Posterior vena cava (tissue), 2 donors: Measurements from ENCODE around the gene ENTR1. TPM values are rescaled to one million over a fixed set of nuclear protein-coding genes. Genes with fewer than 3 reads are reported as not detected.

Experiments used
- DNase-seq: peaks from one replicate; pipeline ENCODE4 v3.0.0-alpha.2; 2020; ENCODE audit warnings: low spot score
- intact Hi-C, 2 donors: fragments of 100-400 bp; cut with DNase I; formaldehyde crosslinking; loops; one replicate each; pipeline versions ENCODE4 v1.14.1 to v1.14.2; 2022 to 2023
- total RNA-seq, 2 donors: library from RNA; stranded (reverse); fragmentation: NEBNext Ultra II Directional; extraction: Animal tissue kit (Norgen Biotek cat#: 25700); gene quantifications; one replicate each; pipeline ENCODE4 v1.2.1, GENCODE V29; 2021
- donor health status: DM: yes; HTN: yes; CAD: no.
- donor health status: DM: yes; HTN: yes; CAD: no.

Gene ENTR1
- total RNA-seq, 2 donors from 2014 or later = 28.7 to 29.3 TPM

DNA sequence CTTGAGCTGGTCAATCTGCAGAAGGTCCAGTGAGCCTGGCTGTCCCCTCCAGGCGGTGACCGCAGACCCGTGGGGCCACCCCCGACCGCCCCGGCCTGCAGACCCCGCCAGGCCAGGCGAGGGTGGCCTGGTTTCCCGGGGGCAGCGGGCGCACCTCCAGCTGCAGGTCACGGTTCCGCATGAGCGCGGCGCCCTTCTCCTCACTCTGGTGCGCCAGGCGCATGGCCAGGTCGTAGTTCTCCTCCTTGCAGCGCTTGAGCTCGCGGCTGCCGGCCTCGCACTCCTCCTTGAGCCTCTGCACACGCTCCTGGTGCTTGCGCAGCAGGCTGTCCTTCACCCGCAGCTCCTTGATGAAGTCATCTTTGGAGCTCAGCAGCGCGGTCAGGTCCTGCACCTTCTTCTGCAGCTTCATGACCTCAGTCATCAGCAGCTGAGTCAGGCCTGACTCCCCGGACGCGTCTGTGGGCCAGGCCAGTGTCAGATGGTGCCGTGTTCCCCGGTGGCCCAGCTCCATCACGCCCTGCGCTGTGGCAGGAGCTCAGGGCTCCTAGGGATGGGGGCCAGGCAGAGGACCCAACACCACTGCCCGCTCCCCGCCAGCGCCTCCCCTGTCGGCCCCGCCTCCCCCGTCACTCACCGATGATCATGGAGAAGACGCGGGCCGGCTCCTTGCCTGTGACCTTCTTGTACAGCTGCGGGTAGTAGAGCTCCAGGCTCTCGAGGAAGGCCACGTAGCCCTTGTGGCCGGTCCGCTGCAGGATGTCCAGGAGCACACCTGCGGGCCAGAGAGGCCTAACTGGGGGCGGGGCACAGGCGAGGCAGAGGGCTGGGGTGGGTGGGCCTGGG is 39.5 kb downstream of the ENTR1 start:
- no peak for DNase-seq
- intact Hi-C loops = no loop called here

GRCh38 chr9:136370037-136370436 is 40.4 kb downstream of the ENTR1 start:
- no peak for DNase-seq
- intact Hi-C loops = no loop called here

DNA sequence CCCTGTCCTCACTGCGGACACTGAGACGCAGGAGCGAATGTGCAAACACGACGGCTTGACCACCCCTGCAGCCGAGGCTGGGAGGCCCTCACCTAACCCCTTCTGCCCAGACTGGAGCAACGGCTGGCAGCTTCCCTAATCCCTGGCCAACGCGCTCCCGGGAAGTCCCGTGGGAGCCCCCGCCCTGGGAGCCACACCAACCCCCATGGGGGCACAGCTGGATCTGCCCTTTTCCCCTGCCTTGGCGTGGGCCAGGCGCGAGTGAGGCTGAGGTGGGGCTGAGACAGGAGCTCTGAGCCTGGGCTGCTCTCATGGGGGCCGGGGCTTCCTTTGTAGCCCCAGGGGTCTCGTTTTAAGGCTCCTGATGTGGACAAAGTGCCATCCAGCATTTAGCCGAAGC is 42.2 kb downstream of the ENTR1 start:
- no peak for DNase-seq
- intact Hi-C loops = no loop called here

GRCh38 chr9:136367296-136368145 is 42.9 kb downstream of the ENTR1 start:
- DNase-seq = no peak
- intact Hi-C loops = no loop called here

DNA sequence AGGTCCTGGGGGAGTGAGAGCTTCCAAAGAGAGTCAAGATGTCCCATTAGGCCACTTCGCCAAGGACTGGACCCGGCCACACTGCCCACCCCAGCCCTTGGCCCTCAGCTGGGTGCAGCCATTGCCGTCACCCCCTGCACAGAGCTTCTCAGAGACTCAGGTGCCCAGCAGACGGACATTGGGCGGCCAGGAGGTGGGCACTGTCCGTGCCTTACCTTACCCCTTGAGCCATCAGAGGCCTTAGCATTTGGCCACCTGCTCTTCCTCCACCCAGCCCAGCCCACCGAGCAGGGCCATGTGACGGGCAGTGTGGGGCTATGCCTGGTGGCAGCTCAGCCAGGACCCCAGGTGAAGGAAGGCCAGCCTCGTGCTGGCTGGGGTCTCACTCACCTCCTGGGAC is 43.6 kb downstream of the ENTR1 start:
- intact Hi-C loops = no loop called here
- DNase-seq = no peak

DNA sequence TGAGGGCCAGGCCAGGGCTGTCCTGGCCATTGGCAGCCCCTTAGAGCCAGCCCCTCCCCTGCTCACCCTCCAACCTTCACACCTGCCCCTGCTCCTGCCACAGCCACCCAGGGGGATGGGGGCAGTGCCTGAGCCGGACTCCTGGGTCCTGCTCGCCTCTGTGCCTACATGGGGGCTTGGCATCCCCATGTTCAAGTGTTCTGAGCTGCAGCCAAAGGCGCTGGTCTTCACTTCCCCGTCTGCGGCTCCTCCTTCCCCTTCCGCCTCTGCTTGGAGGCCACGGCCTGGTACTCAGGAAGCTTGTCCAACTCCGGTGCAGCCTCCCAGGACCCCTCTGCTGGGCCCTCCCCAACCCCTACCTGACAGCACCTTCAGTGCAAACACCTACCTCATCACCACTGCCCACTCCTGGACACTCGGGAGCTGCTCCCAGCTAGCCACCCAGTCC is 44.6 kb downstream of the ENTR1 start:
- intact Hi-C loops = no loop called here
- DNase-seq = no peak

DNA sequence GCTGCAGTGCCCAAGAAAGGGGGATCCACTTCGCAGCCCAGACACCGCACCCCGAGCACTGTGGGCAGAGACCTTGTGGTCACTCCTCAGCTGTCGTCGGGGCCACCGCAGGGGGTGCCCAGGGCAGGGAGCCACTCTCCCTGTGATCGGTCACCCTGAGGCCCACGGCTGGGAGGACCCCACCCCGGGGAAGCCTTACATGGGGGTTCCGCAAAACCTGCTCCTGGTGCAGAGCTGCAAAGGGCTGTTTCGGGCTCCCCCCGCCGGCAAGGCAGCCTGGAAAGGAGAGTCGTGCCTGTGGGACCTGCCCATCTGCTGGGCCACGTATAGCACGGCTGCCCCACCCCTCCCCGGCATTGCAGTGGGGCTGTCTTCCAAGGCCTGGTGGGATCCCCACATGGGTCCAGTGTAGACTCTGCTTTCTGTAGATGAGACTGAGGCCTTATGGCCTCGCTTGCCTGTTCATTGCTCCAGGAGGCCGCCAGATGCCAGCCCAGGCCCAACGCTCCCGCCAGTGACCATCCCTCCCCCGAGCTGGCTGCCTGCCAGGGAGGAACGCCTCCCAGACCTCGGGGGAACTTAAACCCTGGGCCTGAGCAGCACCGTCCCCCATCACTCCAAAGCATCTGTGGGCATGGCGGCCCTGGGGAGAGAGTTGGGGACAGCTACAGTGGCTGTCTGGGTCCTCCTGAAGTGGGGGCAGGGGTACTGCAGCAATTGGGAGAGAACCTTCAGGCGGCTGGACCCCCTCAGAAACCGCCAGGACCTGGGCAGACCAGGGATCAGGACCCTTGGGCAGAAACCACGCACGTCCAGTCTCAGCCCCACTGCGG is 45.3 kb downstream of the ENTR1 start:
- intact Hi-C loops = no loop called here
- no peak for DNase-seq

GRCh38 chr9:136363949-136364748 is 46.3 kb downstream of the ENTR1 start:
- DNase-seq = no peak
- intact Hi-C loops = no loop called here

DNA sequence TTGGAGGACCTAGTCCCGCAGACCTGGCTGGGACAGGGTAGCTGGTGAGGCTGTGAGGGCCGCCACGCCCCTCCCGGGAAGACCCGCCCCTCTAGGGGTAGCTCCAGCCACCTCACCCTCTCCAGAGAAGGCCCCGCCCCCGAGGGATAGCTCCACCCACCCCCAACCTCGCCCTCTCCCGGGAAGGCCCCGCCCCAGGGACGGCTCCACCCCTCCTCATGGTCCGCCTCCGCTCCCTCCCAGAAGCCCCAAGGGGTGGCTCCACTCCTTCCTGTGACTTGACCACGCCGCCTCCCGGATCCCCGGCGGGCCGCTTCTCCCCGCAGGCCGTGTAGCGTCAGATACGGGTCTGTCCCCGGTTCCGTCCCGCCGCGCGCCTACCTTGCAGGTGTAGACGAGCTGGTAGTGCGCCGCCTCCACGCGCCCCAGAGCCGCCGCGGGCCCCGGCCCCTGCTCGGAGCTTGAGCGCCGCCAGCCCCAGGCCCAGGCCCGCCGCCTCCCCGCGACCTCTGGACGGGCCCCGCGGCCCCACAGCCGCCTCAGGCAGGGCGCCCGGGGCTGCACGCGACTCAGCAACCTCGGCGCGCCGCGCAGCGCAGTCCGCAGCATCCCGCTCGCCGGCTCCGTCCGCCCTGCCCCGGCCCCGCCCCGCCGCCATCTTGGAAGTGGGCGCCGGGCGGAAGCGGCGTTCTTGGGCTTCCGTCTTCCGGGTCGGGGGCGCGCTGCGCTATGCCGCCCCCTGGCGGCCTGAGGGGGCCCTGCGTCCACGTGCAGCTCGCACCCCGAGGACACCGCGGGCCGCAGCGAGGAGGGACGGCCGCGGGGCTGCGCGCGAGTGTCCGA is 47.1 kb downstream of the ENTR1 start, which contains the start of gene DNLZ:
DNLZ (minus strand) TSS at position 639 of the 843 bp plus-strand sequence; CDS start at position 609, 30 bp downstream.
- intact Hi-C loops = no loop called here

GRCh38 chr9:136362450-136362784 is 48.0 kb downstream of the ENTR1 start:
- DNase-seq = no peak
- intact Hi-C loops = no loop called here

More for the DNA sequence above, 47.1 kb downstream of the ENTR1 start, which contains the start of gene DNLZ:
- DNase-seq = peak; percentile 99

GRCh38 chr9:136361754-136362449 is 48.5 kb downstream of the ENTR1 start:
- intact Hi-C loops = no loop called here
- no peak for DNase-seq

DNA sequence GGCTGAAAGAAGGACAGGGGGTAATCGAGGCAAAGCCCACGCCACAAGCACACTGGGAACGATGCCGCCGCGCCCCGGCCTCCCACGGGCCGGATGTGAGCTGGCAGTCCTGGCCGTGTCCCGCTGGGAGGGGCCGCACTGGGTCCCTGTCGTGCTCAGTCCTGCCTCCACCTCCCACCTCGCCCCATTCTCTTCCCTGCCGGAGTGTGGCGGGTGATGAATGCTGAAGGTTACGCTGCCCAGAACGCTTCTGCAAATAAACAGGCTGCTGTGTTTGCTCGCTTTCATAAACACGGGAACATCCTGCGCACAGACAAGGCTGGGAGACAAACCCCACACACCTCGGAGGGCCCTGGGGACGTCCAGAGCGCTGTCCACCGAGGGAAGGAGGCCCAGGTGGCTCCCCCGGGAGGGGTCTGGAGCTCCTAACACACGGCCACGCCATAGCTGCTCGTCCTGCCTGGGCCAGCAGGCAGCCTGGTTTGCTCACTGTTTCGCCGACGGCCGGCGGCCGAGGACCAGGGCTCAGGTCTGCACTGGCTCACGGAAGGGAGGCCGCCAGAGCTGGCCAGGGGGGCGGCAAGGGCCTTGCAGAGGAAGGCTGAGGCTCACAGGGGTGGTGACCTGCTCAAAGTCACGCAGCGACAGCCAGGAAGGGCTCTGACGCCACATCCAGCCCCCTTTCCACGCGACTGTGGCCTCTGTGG is 49.2 kb downstream of the ENTR1 start:
- intact Hi-C loops = no loop called here
- no peak for DNase-seq

DNA sequence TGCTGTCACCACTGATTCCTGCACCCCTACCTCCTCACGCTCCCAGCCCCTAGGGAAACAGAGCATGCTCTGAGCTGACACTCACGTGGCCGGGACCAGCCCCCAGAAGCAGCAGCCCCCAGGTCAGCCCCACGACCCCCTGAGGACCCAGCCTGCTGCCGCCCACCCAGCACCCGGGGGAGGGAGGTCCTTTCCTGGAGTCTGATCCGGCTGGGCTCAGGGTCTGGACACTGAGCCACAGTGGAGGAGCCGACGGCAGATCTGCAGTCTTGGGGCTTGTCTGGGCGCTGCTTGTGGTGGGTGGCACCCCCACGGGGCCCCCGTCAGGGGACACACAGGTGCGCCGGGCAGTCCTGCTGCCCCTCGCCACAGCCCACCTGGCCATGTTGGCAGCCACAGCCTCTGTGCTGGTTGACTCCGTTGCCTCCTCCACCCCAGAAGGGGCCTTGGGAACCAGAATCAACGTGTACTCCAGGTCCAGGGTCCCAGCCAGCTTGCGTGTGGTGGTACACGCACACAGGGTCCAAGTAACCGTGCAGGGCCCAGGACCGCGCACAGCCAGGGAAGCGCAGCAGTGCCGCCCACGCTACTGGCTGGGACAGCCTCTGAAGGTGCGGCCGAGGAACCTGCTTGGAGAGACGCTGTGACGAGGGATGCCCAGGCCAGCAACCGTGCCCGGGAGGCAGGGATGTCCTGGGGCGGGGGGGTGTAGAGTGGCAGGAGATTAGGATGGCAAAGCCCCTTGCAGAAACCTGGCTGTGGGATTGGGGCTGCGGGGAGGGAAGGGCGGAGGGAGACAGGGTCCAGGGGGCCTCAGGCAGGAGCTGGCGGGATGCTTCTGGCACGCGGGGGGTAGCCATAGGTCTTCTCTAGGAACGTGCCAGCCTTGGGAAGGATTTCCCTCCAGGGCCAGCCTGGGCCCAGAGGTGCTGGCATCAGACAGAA is 50.4 kb downstream of the ENTR1 start:
- intact Hi-C loops = no loop called here

DNA sequence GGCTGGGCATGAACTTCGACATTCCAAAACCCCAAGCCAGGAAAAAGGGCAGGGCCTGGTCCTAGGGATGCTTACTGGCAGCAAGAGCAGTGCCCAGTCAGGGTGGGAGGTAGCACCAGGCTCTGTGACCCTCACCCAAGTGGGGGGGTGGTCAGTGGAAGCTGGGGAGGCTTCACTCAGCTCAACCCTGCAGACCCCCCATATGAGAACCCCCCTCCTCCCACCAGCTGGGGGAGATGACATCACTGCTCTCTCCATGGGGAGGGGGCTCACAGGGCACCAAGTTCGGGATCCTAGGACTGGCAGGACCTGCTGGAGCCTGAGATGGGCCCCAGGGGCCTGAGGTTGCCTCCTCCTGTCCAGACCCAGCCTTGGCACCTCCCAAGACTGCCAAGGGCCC is 51.5 kb downstream of the ENTR1 start:
- intact Hi-C loops = no loop called here
- no peak for DNase-seq

More for the DNA sequence above, 50.4 kb downstream of the ENTR1 start:
- DNase-seq = no peak

GRCh38 chr9:136358016-136358415 is 52.4 kb downstream of the ENTR1 start:
- DNase-seq = no peak
- intact Hi-C loops = no loop called here
